HCT116 (cell line): ENCODE results near the gene DYNLT1.

Experiments
- CEBPB ChIP-seq: IDR thresholded peaks from 2 replicates; pipeline ENCODE4 v1.6.1; 2012; ENCODE audit warnings: low read depth
- CTCF ChIP-seq, 3 experiments: fragments of 200-600 bp in 1 of 3; sonication (generic) in 1 of 3; IDR thresholded peaks in 2 of 3; conservative IDR thresholded peaks in 1 of 3; 2 replicates each; pipeline ENCODE4 v1.5.1; 2012 to 2017; ENCODE audit warnings: low read depth in 2 of 3, low read length in 2 of 3, antibody characterized with exemption in 1 of 3, borderline replicate concordance in 1 of 3, control low read depth in 1 of 3, mild to moderate bottlenecking in 1 of 3, mixed read lengths in 1 of 3, mixed run types in 1 of 3, moderate library complexity in 1 of 3; ENCODE audit not compliant: insufficient read depth in 1 of 3
- EZH2 ChIP-seq: fragments of 200-600 bp; sonication (generic); IDR thresholded peaks from 2 replicates; pipeline ENCODE4 v1.6.1; 2017; ENCODE audit warnings: antibody characterized with exemption, mixed run types
- JUND ChIP-seq: IDR thresholded peaks from 2 replicates; pipeline ENCODE4 v1.6.1; 2012
- MAX ChIP-seq: IDR thresholded peaks from 2 replicates; pipeline ENCODE4 v1.6.1; 2012
- POLR2A ChIP-seq: IDR thresholded peaks from 2 replicates; pipeline ENCODE4 v1.7.0; 2011; ENCODE audit warnings: borderline replicate concordance; ENCODE audit not compliant: insufficient read depth, insufficient read length; ENCODE audit errors: extremely low read depth
- POLR2AphosphoS5 ChIP-seq: IDR thresholded peaks from 2 replicates; pipeline ENCODE4 v1.6.1; 2011; ENCODE audit warnings: mild to moderate bottlenecking, low read depth, low read length, moderate library complexity
- RAD21 ChIP-seq: IDR thresholded peaks from 2 replicates; pipeline ENCODE4 v1.6.1; 2012; ENCODE audit warnings: low read depth, mild to moderate bottlenecking
- REST ChIP-seq: IDR thresholded peaks from 2 replicates; pipeline ENCODE4 v1.6.1; 2012; ENCODE audit warnings: low read depth
- TCF7L2 ChIP-seq: IDR thresholded peaks from 2 replicates; pipeline ENCODE4 v1.7.0; 2011; ENCODE audit warnings: borderline replicate concordance, inconsistent platforms; ENCODE audit not compliant: insufficient read depth, insufficient read length; ENCODE audit errors: extremely low read depth
- YY1 ChIP-seq: IDR thresholded peaks from 2 replicates; pipeline ENCODE4 v1.6.1; 2011; ENCODE audit warnings: low read length, low read depth, moderate library complexity, mild to moderate bottlenecking; ENCODE audit not compliant: insufficient replicate concordance; ENCODE audit errors: extremely low read depth
- TF ChIP-seq, protein P1 (sequence below): IDR thresholded peaks from 2 replicates; pipeline ENCODE4 v1.6.1; 2012

GRCh38 chr6:158674342-158675131, 30.0 kb upstream of the DYNLT1 start:
- TF ChIP-seq POLR2AphosphoS5, result no peak
- TF ChIP-seq CTCF (IDR thresholded peaks at IDR 0.05 in 2 of 3, conservative IDR thresholded peaks at IDR 0.05 in 1 of 3; ENCODE audit: borderline replicate concordance in 1 of 3, insufficient read depth in 1 of 3, low read depth in 2 of 3, low read length in 2 of 3), result no peak
- no peak for TF ChIP-seq JUND
- no peak for TF ChIP-seq YY1
- TF ChIP-seq POLR2A, result no peak
- TF ChIP-seq EZH2, result no peak
- no peak for TF ChIP-seq TCF7L2
- TF ChIP-seq REST, result no peak
- no peak for TF ChIP-seq MAX
- TF ChIP-seq CEBPB, result no peak
- TF ChIP-seq RAD21, result no peak
- TF ChIP-seq, protein P1, sequence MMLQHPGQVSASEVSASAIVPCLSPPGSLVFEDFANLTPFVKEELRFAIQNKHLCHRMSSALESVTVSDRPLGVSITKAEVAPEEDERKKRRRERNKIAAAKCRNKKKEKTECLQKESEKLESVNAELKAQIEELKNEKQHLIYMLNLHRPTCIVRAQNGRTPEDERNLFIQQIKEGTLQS, result no peak
